OCI-LY7 (cell line): ENCODE data around the gene ROBO2. TPM values are rescaled to one million over a fixed set of nuclear protein-coding genes. Genes with fewer than 3 reads are reported as not detected.

Experiments
- BruUV-seq: library from RNA; stranded (reverse); fragments of 400-500 nt; replicated peaks from 2 replicates; lab custom pipeline; 2021; lab: Mats Ljungman, UMichigan
- CTCF ChIA-PET: fragments of 300-600 bp; sonication (Branson Sonifier 250); formaldehyde crosslinking; loops from one replicate; lab custom pipeline; 2022; ENCODE audit warnings: antibody characterized with exemption; ENCODE audit not compliant: unreplicated experiment; lab: Charles Lee
- POLR2A ChIA-PET: fragments of 300-600 bp; sonication (Branson Sonifier 250); formaldehyde crosslinking; loops from one replicate; lab custom pipeline; 2022; ENCODE audit warnings: antibody characterized with exemption; lab: Charles Lee
- DNase-seq: peaks from one replicate; pipeline ENCODE4 v3.0.0-alpha.2; 2015; ENCODE audit warnings: low spot score
- H2AFZ ChIP-seq: fragments of 200-600 bp; sonication (generic), shearing (Covaris generic); 2 replicates; pipeline ENCODE4 v1.6.1; 2014; ENCODE audit warnings: mild to moderate bottlenecking, antibody characterized with exemption, low read length, moderate library complexity
- H3K27ac ChIP-seq: fragments of 200-600 bp; sonication (generic); 2 replicates; pipeline ENCODE4 v1.5.1; 2014; ENCODE audit warnings: mixed run types, low read depth, mild to moderate bottlenecking, moderate library complexity, low read length, inconsistent platforms; ENCODE audit not compliant: poor library complexity, severe bottlenecking
- H3K36me3 ChIP-seq: fragments of 200-600 bp; sonication (generic); 2 replicates; pipeline ENCODE4 v1.6.1; 2014; ENCODE audit warnings: mild to moderate bottlenecking, antibody characterized with exemption, low read length, moderate library complexity, mixed read lengths; ENCODE audit not compliant: insufficient read depth
- H3K4me1 ChIP-seq: fragments of 200-600 bp; sonication (generic); 2 replicates; pipeline ENCODE4 v1.5.1; 2014; ENCODE audit warnings: mild to moderate bottlenecking, low read length; ENCODE audit not compliant: insufficient read depth, poor library complexity, severe bottlenecking
- H3K4me2 ChIP-seq: fragments of 200-600 bp; sonication (generic); 2 replicates; pipeline ENCODE4 v1.6.1; 2014; ENCODE audit warnings: mild to moderate bottlenecking, low read length
- H3K4me3 ChIP-seq: fragments of 200-600 bp; sonication (generic); 2 replicates; pipeline ENCODE4 v1.5.1; 2014; ENCODE audit warnings: mild to moderate bottlenecking, low read depth, low read length; ENCODE audit not compliant: poor library complexity, severe bottlenecking
- H3K79me2 ChIP-seq: fragments of 200-600 bp; sonication (generic); 2 replicates; pipeline ENCODE4 v1.6.1; 2016; ENCODE audit warnings: low read depth, mild to moderate bottlenecking, low read length, moderate library complexity, mixed read lengths; ENCODE audit not compliant: insufficient read depth
- H3K9me2 ChIP-seq: fragments of 200-600 bp; sonication (generic); 2 replicates; pipeline ENCODE4 v1.6.1; 2016; ENCODE audit warnings: mild to moderate bottlenecking, low read length, mixed read lengths; ENCODE audit not compliant: insufficient read depth
- H3K9me3 ChIP-seq: fragments of 200-600 bp; sonication (generic); 2 replicates; pipeline ENCODE4 v1.6.1; 2014; ENCODE audit warnings: mild to moderate bottlenecking, mixed run types, low read length, mixed read lengths
- H4K20me1 ChIP-seq: fragments of 200-600 bp; sonication (generic); 2 replicates; pipeline ENCODE4 v1.6.1; 2014; ENCODE audit warnings: mild to moderate bottlenecking, antibody characterized with exemption, low read length, moderate library complexity, mixed read lengths; ENCODE audit not compliant: insufficient read depth
- EZH2phosphoT487 ChIP-seq: fragments of 200-600 bp; sonication (generic); IDR thresholded peaks from 2 replicates; pipeline ENCODE4 v1.6.1; 2018; ENCODE audit warnings: low read depth, borderline replicate concordance, mild to moderate bottlenecking, mixed run types, antibody characterized with exemption, low read length, moderate library complexity, mixed read lengths
- intact Hi-C: fragments of 100-400 bp; cut with micrococcal nuclease; formaldehyde crosslinking; loops from one replicate; pipeline ENCODE4 v1.10.0; 2022; ENCODE audit not compliant: unreplicated experiment
- total RNA-seq, 2 experiments: library from RNA; depleted of rRNA in 1 of 2; stranded (reverse); fragments of >200 nt in 1 of 2; shearing (Covaris generic) in 1 of 2; gene quantifications; 2 replicates each; pipeline ENCODE4 v1.2.3, GENCODE V29; 2014 to 2022
- TF ChIP-seq, protein P1 (sequence below): fragments of 200-600 bp; sonication (generic); conservative IDR thresholded peaks from 2 replicates; pipeline ENCODE4 v1.5.1; 2014; ENCODE audit warnings: mild to moderate bottlenecking, antibody characterized with exemption, low read length, moderate library complexity, mixed read lengths

ROBO2 gene
- total RNA-seq, 2 experiments from 2014 or later, result 0.06 to 4.8 TPM

DNA sequence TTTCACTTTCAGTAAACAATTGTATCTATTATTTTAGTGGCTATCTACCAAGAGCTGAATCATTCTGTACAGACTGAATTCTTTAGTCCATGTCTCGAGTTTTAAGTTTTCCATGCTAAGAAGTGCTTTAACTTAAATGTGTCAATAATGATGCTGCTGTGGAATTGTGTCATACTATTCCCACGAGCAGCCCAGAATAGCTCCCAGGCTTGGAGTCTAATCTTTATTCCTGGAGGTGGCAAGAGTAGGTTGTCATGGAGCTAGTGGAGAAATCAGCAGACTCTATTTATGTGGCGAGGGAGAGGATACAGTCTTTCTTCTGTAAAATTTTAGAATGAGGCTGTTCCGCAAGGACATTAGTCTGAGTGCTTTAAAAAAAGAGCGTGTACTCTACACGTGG is 207.2 kb downstream of the ROBO2 start:
- DNase-seq, result no peak
- Histone ChIP-seq H3K4me2 (no peak overlapping the region), H3K4me1 (no peaks in the 10 kb centered on the region), H3K79me2 (no peaks in the 10 kb centered on the region), H3K9me2 (no peaks in the 10 kb centered on the region), H2AFZ (no peak overlapping the region), H3K27ac (no peak overlapping the region), H3K36me3 (no peaks in the 10 kb centered on the region), H3K4me3 (no peak overlapping the region), H3K9me3 (no peaks in the 10 kb centered on the region), H4K20me1 (no peaks in the 10 kb centered on the region)
- POLR2A ChIA-PET, result no interaction called here
- CTCF ChIA-PET, result no interaction called here
- intact Hi-C loops, result no loop called here
- BruUV-seq, result no TSS peak
- TF ChIP-seq, protein P1, sequence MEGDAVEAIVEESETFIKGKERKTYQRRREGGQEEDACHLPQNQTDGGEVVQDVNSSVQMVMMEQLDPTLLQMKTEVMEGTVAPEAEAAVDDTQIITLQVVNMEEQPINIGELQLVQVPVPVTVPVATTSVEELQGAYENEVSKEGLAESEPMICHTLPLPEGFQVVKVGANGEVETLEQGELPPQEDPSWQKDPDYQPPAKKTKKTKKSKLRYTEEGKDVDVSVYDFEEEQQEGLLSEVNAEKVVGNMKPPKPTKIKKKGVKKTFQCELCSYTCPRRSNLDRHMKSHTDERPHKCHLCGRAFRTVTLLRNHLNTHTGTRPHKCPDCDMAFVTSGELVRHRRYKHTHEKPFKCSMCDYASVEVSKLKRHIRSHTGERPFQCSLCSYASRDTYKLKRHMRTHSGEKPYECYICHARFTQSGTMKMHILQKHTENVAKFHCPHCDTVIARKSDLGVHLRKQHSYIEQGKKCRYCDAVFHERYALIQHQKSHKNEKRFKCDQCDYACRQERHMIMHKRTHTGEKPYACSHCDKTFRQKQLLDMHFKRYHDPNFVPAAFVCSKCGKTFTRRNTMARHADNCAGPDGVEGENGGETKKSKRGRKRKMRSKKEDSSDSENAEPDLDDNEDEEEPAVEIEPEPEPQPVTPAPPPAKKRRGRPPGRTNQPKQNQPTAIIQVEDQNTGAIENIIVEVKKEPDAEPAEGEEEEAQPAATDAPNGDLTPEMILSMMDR, result no peak
- no peak for TF ChIP-seq EZH2phosphoT487

DNA sequence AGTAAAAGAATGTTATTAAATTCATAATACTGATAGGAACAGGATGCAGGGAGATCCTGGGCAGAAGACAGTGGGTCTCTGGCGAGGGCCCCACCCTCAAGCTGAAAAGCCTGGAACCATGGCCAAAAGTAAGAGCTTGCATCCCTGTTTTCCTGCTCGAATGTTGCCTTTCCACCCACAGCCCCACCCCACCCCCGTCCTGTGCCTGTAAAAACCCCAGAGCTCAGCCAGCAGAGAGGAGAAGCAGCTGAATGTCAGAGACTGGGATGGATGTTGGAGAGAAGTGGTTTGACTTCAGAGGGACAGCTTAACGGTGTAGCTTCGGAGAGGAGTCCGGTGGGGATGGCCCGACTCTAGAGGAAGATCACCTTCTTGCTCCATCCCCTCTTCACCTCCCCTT is 207.9 kb downstream of the ROBO2 start:
- BruUV-seq, result no TSS peak
- no peak overlapping the region for H3K4me3 ChIP-seq
- H3K4me2 ChIP-seq, result no peak overlapping the region
- no peaks in the 10 kb centered on the region for H3K36me3 ChIP-seq
- intact Hi-C loops, result no loop called here
- H4K20me1 ChIP-seq, result no peaks in the 10 kb centered on the region
- CTCF ChIA-PET, result no interaction called here
- no peak overlapping the region for H3K27ac ChIP-seq
- DNase-seq, result no peak
- POLR2A ChIA-PET, result no interaction called here
- no peak overlapping the region for H2AFZ ChIP-seq
- H3K9me2 ChIP-seq, result no peaks in the 10 kb centered on the region
- no peaks in the 10 kb centered on the region for H3K79me2 ChIP-seq
- TF ChIP-seq, protein P1, result no peak
- no peak for TF ChIP-seq EZH2phosphoT487
- no peaks in the 10 kb centered on the region for H3K9me3 ChIP-seq
- H3K4me1 ChIP-seq, result no peaks in the 10 kb centered on the region

DNA sequence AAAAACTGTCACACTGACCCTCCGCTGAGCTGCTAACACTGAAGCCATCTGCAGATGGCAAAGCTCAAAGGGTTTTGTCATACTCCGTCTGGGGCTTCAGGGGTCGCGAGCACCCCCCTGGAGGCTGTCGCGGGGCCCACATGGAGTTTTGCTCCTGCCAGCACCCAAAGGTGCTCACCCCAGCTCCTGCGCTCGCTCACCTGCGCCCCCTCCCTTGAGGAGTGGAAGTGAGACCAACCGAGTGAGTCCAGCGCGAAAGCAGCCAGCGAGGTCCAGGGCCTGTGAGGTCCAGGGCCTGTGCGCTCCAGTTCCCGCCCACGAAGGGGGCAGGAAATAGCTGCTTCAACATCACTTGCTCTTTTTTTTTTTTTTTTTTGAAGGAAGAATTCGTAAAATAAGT is 208.5 kb downstream of the ROBO2 start:
- intact Hi-C loops, result no loop called here
- H3K4me3 ChIP-seq, result no peak overlapping the region
- ChIA-PET CTCF (no interaction called here), POLR2A (interaction anchor here (0.6 kb wide), 1 partner anchor 200 kb away, joined by 3 read pairs; no protein-coding TSS in a partner anchor)
- H3K27ac ChIP-seq, result no peak overlapping the region
- DNase-seq, result no peak
- BruUV-seq, result no TSS peak
- no peaks in the 10 kb centered on the region for H3K79me2 ChIP-seq
- H3K4me1 ChIP-seq, result no peaks in the 10 kb centered on the region
- H4K20me1 ChIP-seq, result no peaks in the 10 kb centered on the region
- H3K36me3 ChIP-seq, result no peaks in the 10 kb centered on the region
- H3K9me2 ChIP-seq, result no peaks in the 10 kb centered on the region
- TF ChIP-seq, protein P1, result no peak
- TF ChIP-seq EZH2phosphoT487, result no peak
- no peak overlapping the region for H2AFZ ChIP-seq
- no peak overlapping the region for H3K4me2 ChIP-seq
- no peaks in the 10 kb centered on the region for H3K9me3 ChIP-seq
